GM19397 (cell line): Measurements from ENCODE around the gene GDAP1L1.

Source experiments
- ATAC-seq: cut with Tn5 transposase; IDR thresholded peaks from one replicate; pipeline ENCODE4 v1.9.1; 2021; ENCODE audit warnings: mild to moderate bottlenecking, moderate library complexity; ENCODE audit not compliant: unreplicated experiment

Gene GDAP1L1

DNA sequence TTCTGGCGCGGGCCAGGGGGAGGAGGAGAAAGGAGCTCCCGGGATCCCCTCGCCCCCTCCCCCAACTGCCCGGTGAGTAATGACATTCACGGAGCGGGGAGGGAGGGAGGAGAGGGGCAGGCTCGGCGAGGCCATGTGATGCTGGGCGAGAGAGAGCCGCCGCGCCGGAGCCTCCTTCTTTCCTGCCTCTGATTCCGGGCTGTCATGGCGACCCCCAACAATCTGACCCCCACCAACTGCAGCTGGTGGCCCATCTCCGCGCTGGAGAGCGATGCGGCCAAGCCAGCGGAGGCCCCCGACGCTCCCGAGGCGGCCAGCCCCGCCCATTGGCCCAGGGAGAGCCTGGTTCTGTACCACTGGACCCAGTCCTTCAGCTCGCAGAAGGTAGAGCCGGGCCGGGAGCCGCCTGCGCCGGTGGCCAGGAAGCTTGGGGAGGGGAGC, at the start of gene GDAP1L1:
Gene GDAP1L1, plus strand, starts transcription at position 178 of the 441 bp plus-strand sequence. Its CDS starts 27 bp downstream, at position 205.
- ATAC-seq: no peak

DNA sequence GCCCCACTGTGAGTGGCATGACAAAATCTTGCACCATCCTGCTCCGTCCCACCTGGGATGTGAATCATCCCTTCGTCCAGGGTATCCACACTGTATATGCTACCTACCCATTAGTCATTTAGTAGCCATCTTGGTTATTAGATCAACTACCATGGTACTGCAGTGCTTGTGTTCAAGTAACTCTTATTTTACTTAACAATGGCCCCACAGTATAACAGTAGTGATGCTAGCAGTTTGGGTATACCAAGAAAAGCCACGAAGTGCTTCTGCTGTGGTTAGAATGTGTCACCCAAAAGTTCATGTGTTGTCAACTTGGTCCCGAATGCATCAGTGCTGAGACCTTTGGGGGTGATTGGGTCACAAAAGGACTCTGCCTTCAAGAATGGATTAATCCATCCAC, 48.2 kb upstream of the GDAP1L1 start:
- no peak for ATAC-seq

- ATAC-seq: no peak
Observed at GRCh38 chr20:44199877-44200276, 47.2 kb upstream of the GDAP1L1 start.

- no peak for ATAC-seq
Observed at GRCh38 chr20:44200371-44200770, 46.7 kb upstream of the GDAP1L1 start.

GRCh38 chr20:44200983-44201382, 46.1 kb upstream of the GDAP1L1 start:
- no peak for ATAC-seq

DNA sequence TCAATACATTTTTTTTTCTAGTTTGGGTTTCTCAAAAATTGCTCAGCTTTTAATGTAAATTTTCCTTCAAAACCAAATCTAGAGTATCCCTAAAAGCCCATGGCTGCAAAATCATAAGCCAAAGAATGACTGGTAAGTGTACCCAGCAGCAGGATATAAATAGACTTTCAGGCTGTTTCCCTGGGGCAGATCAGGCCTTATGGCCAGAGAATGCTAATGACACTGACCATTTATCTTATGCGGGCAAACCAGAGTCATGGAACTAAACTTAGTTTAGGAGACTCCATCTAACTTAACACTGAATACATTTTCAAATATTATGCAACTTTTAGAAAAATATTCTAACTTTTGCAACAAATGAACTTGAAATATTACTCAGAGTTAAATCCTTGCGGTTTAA, 43.9 kb upstream of the GDAP1L1 start:
- ATAC-seq: no peak

DNA sequence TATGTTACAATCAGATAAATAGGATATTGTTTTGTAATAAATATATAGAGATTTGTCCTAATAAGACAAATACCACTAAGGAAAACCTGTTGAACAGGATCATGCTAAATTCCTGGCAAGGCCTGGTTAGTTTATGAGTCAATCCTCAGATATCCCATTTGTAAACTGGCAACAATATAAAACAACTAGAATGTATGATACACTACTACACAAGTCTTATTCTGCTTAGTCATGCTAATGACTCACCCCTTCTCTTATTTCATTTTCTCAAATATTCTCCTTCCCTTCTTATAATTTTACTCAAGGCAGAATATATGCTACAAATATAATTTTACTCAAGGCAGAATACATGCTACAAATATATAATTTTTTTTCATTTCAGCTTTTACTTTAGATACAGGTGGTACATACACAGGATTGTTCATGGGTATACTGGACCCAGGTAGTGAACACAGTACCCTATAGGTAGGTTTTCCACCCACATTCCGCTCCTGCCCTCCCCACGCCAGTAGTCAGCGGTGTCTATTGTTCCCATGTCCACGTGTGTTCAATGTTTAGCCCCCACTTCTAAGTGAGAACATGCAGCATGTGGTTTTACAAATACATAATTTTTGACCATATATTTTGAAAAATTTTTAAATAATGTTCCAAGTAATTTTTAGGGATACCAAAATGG, 42.8 kb upstream of the GDAP1L1 start:
- ATAC-seq: no peak

GRCh38 chr20:44204832-44205215, 42.3 kb upstream of the GDAP1L1 start:
- ATAC-seq: no peak

DNA sequence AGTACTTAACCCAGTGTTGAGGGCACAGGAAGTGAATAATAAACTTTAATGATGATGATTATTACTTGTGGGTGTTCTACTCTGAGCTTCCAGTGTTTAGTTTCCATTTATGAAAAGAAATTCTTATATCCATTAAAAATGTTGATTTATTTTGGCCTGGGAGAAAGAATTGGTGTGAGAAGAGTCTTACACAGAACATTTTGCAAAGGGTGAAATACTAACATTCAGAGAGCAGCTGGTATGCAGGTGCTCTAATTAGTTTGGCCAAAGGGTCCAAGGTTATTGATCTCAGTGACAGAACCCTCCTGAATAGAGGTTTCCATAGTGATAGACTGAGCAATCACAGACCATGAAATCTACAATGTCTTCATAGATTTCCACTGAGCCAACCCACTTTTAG, 41.0 kb upstream of the GDAP1L1 start:
- ATAC-seq: no peak

DNA sequence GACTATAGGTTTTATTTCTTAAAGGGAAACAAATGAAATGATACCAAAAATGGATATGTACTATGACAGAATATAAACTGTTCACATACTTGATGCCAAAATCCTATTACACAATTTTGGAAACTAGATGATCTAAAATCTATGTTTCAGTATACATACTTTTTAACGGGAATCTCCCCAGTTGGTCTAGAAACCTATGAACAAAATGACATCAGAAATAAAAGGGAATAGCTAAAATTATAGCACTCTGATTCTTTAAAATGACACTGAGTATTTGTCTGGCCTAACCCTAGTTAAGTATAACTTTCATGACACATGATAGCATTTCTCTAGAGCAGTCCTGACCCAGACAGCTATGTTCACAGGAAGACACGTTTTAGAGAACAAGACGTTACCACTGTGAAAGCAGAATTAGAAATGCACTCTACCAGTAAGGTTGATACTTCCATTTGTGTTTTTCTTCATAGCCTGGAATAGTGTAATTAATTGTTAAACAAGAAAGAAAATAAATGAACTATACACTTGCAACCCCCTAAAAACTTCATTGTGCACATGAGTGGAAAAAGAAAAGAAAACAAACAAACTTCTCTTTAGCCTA, 39.9 kb upstream of the GDAP1L1 start:
- no peak for ATAC-seq

DNA sequence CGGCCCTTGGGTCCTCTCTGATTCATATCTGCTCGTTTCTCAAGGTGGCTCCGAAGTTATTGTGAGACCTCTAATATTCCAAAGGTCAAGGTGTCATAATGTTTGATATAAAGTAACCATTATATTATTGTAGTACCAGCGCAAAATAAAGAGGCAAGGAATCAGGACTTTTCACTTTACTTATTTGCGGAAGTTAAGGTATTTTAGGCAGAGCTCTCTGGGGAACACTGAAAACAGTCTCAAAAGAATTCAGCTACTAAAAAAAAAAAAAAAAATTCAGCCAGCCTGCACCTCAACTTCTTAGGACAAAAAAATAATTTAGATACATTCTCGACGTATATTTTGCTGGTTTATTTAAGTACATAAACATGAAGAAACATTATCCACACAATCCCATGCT, 38.9 kb upstream of the GDAP1L1 start:
- no peak for ATAC-seq

DNA sequence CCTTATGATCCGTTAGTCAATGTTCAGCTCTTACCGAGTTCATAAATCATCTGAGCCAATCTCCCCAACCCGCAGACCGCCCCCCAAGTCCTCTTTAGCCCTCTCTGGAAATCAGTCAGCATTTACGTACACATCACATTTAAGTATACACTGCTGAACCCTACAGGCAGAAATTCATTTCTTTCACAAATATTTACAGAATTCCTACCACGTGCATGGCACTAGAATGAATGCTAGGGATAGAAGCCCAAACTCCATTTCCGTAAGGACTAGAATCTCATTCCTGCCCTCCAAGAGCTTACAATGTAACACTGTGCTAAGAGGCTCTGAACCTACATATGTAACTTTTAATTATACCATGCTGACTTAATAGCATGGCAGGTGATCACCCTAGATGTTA, 38.3 kb upstream of the GDAP1L1 start:
- ATAC-seq: no peak

DNA sequence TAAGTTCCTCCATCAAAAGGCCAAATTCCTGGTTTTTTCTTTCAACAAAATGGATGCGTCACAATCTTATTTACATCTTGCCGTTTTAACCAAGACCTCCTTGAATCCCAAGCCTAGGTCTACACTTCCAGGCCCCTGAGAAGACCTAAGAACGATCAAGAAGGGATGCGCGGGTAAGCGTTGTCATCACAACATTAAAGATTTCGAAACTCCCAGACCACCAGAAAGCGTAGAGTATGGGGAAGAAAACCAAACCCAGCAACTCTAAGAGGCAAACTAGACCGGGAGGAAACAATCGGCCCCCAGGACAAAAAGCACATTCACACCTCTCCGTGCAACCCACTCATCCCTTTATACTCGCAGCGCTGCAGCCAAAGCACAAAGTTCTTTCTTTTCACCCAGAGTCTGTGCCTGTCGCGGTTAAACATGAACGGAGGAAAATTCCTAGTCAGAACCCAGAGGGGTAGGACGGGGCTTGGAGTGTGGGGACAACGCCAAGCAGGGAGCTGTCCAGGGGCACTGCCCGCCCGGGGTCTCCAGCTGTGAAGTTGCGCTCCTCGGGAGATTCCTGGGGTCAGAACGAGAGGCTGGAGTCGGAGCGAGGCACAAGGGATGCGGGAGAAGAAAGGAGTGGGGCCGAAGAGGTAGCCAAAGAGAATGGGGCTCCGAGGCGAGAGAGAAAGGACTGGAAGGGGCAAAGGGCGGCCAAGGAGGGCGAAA, 37.3 kb upstream of the GDAP1L1 start:
- ATAC-seq: no peak

DNA sequence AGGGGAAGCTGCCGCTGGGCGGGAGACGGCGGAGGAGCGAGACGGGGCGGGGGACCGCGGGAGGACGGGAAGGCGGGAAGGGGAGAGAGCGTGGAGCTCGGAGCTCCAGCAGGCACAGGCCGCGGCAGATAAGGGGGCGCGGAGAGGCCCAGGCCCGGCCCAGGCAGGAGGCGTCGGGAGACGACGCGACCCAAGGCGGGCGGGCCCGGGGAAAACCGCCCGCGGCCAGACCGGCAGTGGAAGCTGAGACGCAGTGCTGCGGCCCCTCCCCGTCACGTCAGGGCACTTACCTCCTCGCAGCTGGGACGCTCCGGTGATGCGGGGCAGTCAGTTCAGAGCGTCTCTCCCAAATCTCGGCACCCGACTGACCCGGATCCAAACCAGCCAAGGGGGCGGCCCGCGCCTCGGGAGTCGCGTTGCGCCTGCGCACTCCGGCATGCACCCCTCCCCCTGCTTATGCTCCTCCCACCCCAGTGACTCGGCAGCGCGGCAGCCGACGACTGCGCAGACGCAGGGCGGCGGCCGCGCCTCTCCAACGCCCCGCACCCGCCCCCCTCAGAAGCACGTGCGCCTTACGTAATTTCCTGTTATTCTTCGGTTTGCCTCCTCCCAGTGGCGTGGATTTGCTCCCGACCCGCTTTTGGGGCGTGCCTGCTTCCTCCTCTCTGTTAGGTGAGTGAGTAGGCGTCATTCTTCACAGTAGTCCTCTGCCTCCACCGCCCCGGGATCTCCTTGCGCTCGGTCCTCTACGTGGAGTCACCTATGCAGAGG, 36.5 kb upstream of the GDAP1L1 start, which contains the start of gene OSER1:
Gene OSER1, minus strand, starts transcription at position 366 of the 771 bp plus-strand sequence. CDS start 3,814 bp downstream, outside the sequence.
- peak; percentile 84 for ATAC-seq

- no peak for ATAC-seq
Observed at GRCh38 chr20:44211177-44212039, 35.7 kb upstream of the GDAP1L1 start.

- no peak for ATAC-seq
Observed at GRCh38 chr20:44212792-44213191, 34.3 kb upstream of the GDAP1L1 start.

DNA sequence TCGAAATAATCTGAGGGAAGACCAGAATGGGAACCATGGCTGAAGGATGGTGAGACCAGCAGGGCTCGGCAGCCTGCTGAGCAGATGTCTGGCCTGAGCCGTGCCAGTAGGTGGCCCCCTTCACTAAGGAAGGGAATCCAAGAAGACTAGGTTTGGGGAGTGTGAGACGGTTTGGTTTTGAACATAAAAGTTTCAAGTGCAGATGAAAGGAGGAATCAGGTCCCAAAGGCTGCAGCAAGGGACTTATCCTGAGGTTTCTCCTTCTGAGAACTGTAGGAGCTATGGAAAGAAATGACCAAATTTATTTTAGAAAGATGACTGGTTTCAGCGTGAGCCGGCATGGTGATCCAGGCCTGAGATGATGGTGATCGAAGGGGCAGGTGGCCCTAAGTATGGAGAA, 32.0 kb upstream of the GDAP1L1 start:
- ATAC-seq: no peak

DNA sequence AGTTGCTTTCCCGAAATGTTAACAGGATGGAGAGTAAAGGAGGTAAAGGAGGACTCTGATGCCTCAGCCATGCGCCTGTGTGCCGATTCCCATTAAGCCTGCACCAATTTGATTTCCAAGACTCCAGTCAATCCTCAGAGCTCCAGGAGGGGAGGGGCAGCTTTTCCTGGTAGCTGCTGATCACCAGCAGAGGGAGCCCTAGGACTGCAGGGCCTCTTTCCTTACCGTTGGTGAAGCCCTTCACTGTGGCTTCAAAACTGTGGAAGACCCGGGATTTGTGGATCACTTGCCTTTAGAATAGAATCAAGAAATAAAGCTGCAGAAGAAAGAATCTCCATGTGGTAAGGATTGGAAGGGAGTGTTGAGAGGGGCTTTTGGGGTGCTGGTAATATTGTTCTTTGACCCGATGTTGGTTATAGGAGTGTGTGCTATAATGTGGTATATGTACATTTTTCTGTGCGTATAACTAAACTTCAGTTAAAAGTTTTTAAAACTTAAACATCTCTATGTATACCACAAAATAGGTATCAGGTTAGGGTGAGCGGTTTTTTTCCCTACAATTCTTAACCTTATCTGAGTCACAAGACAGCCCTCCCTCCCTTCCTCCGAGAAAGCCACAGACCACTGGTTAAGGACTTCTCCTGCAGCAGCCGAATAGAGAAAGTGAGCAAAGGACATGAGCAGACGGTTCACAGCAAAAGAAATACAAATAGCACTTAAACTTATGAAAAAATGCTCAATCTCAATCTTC, 29.6 kb upstream of the GDAP1L1 start:
- no peak for ATAC-seq

GRCh38 chr20:44218446-44218845, 28.7 kb upstream of the GDAP1L1 start:
- no peak for ATAC-seq
